Hepatocyte (in vitro differentiated cells): Measurements from ENCODE around the gene SRGN. TPM values are rescaled to one million over a fixed set of nuclear protein-coding genes. Genes with fewer than 3 reads are reported as not detected.

Source experiments
- DNase-seq: peaks from one replicate; pipeline ENCODE4 v3.0.0-alpha.2; 2016; ENCODE audit warnings: low spot score
- H2AFZ ChIP-seq: fragments of 200-600 bp; sonication (generic); 2 replicates; pipeline ENCODE4 v1.6.0; 2016; ENCODE audit warnings: antibody characterized with exemption, mild to moderate bottlenecking
- H3K27ac ChIP-seq: fragments of 200-600 bp; sonication (generic); 2 replicates; pipeline ENCODE4 v1.5.1; 2016; ENCODE audit warnings: mild to moderate bottlenecking
- H3K27me3 ChIP-seq: fragments of 200-600 bp; sonication (generic); 2 replicates; pipeline ENCODE4 v1.6.1; 2016
- H3K36me3 ChIP-seq: fragments of 200-600 bp; sonication (generic); replicated peaks from 2 replicates; pipeline ENCODE4 v1.5.1; 2016; ENCODE audit warnings: low read depth; ENCODE audit not compliant: insufficient read depth
- H3K4me1 ChIP-seq: fragments of 200-600 bp; sonication (generic); 2 replicates; pipeline ENCODE4 v1.5.1; 2016; ENCODE audit warnings: mild to moderate bottlenecking, moderate library complexity; ENCODE audit not compliant: insufficient read depth
- H3K4me2 ChIP-seq: fragments of 200-600 bp; sonication (generic); 2 replicates; pipeline ENCODE4 v1.6.0; 2016
- H3K4me3 ChIP-seq: fragments of 200-600 bp; sonication (generic); 2 replicates; pipeline ENCODE4 v1.5.1; 2016; ENCODE audit warnings: mild to moderate bottlenecking
- H3K79me2 ChIP-seq: fragments of 200-600 bp; sonication (generic); 2 replicates; pipeline ENCODE4 v1.6.0; 2017; ENCODE audit warnings: mild to moderate bottlenecking
- H3K9me2 ChIP-seq: fragments of 200-600 bp; sonication (generic); replicated peaks from 2 replicates; pipeline ENCODE4 v1.6.0; 2017; ENCODE audit warnings: mild to moderate bottlenecking; ENCODE audit not compliant: insufficient read depth
- H3K9me3 ChIP-seq: fragments of 200-600 bp; sonication (generic); 2 replicates; pipeline ENCODE4 v1.5.1; 2016; ENCODE audit warnings: low read depth, mild to moderate bottlenecking
- H4K20me1 ChIP-seq: fragments of 200-600 bp; sonication (generic); 2 replicates; pipeline ENCODE4 v1.6.0; 2016; ENCODE audit warnings: mild to moderate bottlenecking; ENCODE audit not compliant: insufficient read depth, poor library complexity, severe bottlenecking
- EZH2 ChIP-seq: fragments of 200-600 bp; sonication (generic); IDR thresholded peaks from 2 replicates; pipeline ENCODE4 v1.6.1; 2016; ENCODE audit warnings: antibody characterized with exemption, mild to moderate bottlenecking, borderline replicate concordance
- EZH2phosphoT487 ChIP-seq: fragments of 200-600 bp; sonication (generic); IDR thresholded peaks from one replicate; pipeline ENCODE4 v1.6.1; 2018; ENCODE audit warnings: antibody characterized with exemption, mild to moderate bottlenecking, low read depth, moderate library complexity; ENCODE audit not compliant: unreplicated experiment, severe bottlenecking
- WGBS: methylation state at CpG from one replicate; pipeline ENCODE4 v1.1.6; 2016; ENCODE audit warnings: low lambda C conversion rate; ENCODE audit errors: missing lambda C conversion rate; 5-methylcytosine and 5-hydroxymethylcytosine counted together
- polyA plus RNA-seq: library from polyadenylated mRNA; unstranded; fragments of >200 nt; fragmentation: Nextera tagmentation; extraction: Ambion mirVana; gene quantifications from 2 replicates; pipeline ENCODE4 v1.2.1, GENCODE V29; 2016
- total RNA-seq: library from RNA; depleted of rRNA; stranded (reverse); fragments of >200 nt; gene quantifications from 2 replicates; pipeline ENCODE4 v1.2.3, GENCODE V29; 2014
- TF ChIP-seq, protein P1 (sequence below): fragments of 200-600 bp; sonication (generic); IDR thresholded peaks from 2 replicates; pipeline ENCODE4 v1.5.1; 2016; ENCODE audit warnings: antibody characterized with exemption, mild to moderate bottlenecking; ENCODE audit not compliant: poor library complexity

SRGN gene
- total and polyA plus RNA-seq, 2 experiments from 2014 or later = 0.36 to 2.5 TPM

- Histone ChIP-seq H3K79me2 (no peaks in the 10 kb centered on the region), H2AFZ (no peak overlapping the region), H3K4me2 (no peak overlapping the region), H3K9me3 (no peaks in the 10 kb centered on the region), H3K4me1 (no peaks in the 10 kb centered on the region), H3K4me3 (no peak overlapping the region), H3K27me3 (no peaks in the 10 kb centered on the region), H3K27ac (no peak overlapping the region), H4K20me1 (no peaks in the 10 kb centered on the region), H3K36me3 (no peaks in the 10 kb centered on the region), H3K9me2 (no peaks in the 10 kb centered on the region)
- 96% methylated on average over 4 of the region's 4 CpGs for WGBS
- DNase-seq = no peak
- TF ChIP-seq, protein P1, sequence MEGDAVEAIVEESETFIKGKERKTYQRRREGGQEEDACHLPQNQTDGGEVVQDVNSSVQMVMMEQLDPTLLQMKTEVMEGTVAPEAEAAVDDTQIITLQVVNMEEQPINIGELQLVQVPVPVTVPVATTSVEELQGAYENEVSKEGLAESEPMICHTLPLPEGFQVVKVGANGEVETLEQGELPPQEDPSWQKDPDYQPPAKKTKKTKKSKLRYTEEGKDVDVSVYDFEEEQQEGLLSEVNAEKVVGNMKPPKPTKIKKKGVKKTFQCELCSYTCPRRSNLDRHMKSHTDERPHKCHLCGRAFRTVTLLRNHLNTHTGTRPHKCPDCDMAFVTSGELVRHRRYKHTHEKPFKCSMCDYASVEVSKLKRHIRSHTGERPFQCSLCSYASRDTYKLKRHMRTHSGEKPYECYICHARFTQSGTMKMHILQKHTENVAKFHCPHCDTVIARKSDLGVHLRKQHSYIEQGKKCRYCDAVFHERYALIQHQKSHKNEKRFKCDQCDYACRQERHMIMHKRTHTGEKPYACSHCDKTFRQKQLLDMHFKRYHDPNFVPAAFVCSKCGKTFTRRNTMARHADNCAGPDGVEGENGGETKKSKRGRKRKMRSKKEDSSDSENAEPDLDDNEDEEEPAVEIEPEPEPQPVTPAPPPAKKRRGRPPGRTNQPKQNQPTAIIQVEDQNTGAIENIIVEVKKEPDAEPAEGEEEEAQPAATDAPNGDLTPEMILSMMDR = no peak
- TF ChIP-seq EZH2 (no peak), EZH2phosphoT487 (no peak)
Measured at GRCh38 chr10:69075431-69075830, 12.5 kb upstream of the SRGN start.

DNA sequence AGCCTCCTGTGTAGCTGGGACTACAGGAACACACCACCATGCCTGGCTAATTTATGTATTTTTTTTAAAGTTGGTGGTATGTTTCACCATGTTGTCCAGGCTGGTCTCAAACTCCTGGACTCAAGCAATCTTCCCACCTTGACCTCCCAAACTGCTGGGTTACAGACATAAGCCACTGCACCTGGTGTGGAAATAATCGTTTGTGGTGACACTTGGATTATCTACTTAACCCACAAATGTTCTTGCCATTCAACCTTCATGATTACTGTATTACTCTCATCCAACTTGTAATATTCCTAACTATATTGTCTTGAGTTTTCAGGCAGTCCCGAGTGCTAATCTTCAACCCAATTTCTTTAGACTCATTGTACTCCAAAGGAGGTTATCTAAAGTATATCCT, 9.6 kb upstream of the SRGN start:
- Histone ChIP-seq H3K36me3 (no peaks in the 10 kb centered on the region), H3K79me2 (no peaks in the 10 kb centered on the region), H3K9me3 (no peaks in the 10 kb centered on the region), H3K27me3 (no peaks in the 10 kb centered on the region), H2AFZ (no peak overlapping the region), H3K4me1 (no peaks in the 10 kb centered on the region), H4K20me1 (no peaks in the 10 kb centered on the region), H3K9me2 (no peaks in the 10 kb centered on the region), H3K27ac (no peak overlapping the region), H3K4me2 (no peak overlapping the region), H3K4me3 (no peak overlapping the region)
- DNase-seq = no peak
- TF ChIP-seq, protein P1 = no peak
- TF ChIP-seq EZH2phosphoT487 = no peak
- TF ChIP-seq EZH2 = no peak
- WGBS = 58% methylated on average over 2 of the region's 2 CpGs

DNA sequence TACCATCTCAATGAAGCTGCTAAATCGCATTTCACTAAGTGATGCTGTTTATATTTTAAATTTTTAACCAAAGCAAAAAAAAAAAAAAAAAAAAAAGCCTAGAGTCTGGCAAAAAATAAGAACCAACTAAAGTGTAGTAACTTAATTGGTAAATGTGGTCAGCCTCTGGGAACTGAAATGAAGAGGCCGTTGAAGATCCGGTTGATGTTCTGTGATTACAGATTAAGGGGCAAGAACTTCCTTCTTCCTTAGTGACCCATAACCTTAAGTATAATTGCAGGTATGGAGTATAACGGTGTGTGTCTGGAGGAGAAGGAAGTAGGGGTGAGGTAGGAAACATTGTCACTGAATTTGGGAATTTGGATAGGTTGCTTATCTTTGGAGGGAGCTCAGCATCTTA, 7.7 kb upstream of the SRGN start:
- WGBS = 81% methylated on average over 4 of the region's 4 CpGs
- no peak overlapping the region for H3K4me3 ChIP-seq
- H3K9me2 ChIP-seq = no peaks in the 10 kb centered on the region
- H4K20me1 ChIP-seq = no peaks in the 10 kb centered on the region
- H3K4me2 ChIP-seq = no peak overlapping the region
- no peak overlapping the region for H3K27ac ChIP-seq
- no peak for DNase-seq
- H3K9me3 ChIP-seq = no peaks in the 10 kb centered on the region
- no peaks in the 10 kb centered on the region for H3K36me3 ChIP-seq
- H3K27me3 ChIP-seq = no peaks in the 10 kb centered on the region
- no peak overlapping the region for H2AFZ ChIP-seq
- no peaks in the 10 kb centered on the region for H3K4me1 ChIP-seq
- no peaks in the 10 kb centered on the region for H3K79me2 ChIP-seq
- TF ChIP-seq EZH2phosphoT487 = no peak
- TF ChIP-seq, protein P1 = no peak
- no peak for TF ChIP-seq EZH2

DNA sequence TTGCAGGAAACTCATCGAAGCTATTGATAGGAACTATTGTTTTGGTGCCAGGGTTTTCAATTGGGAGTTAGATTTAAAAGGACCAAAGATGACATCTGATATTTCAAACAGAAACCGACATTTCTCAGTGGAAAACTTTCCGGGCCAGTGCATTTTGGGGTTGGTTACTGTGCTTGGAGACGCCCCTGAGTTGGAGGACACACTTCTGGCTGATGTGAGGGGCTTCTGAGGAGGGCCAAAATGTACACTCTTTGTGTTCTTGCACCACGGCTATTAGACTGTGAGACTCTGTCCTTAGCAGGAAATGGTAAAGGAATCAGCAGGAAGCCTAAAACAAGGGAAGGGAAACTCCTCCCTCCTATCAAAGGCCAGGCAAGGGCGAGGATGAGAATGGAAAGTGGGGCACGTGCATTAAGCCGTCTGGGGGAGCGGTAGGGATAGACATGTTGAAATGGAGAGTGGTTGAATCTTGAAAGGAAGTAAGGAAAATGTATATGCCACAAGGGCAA, 1.8 kb upstream of the SRGN start:
- H3K27ac ChIP-seq = no peak overlapping the region
- no peaks in the 10 kb centered on the region for H3K4me1 ChIP-seq
- WGBS = 66% methylated on average over 9 of the region's 9 CpGs
- no peaks in the 10 kb centered on the region for H4K20me1 ChIP-seq
- TF ChIP-seq, protein P1 = no peak
- no peak for TF ChIP-seq EZH2
- TF ChIP-seq EZH2phosphoT487 = no peak
- no peak for DNase-seq
- no peaks in the 10 kb centered on the region for H3K9me3 ChIP-seq
- H3K4me3 ChIP-seq = no peak overlapping the region
- no peak overlapping the region for H2AFZ ChIP-seq
- no peaks in the 10 kb centered on the region for H3K27me3 ChIP-seq
- H3K36me3 ChIP-seq = no peaks in the 10 kb centered on the region
- no peak overlapping the region for H3K4me2 ChIP-seq
- H3K79me2 ChIP-seq = no peaks in the 10 kb centered on the region
- no peaks in the 10 kb centered on the region for H3K9me2 ChIP-seq
